ENCODE data around the gene TOM1L1. TPM values are rescaled to one million over a fixed set of nuclear protein-coding genes. Genes with fewer than 3 reads are reported as not detected.

Gene TOM1L1
- total RNA-seq, 1 experiment from 2014 or later: 44.6 TPM

- Histone ChIP-seq H2BK20ac (ENCODE audit: low read depth, low read length, poor library complexity, severe bottlenecking) (no peak within 1 kb of the TSS), H3T11ph (ENCODE audit: low read length) (no peak within 1 kb of the TSS), H3K79me1 (ENCODE audit: insufficient read depth, low read depth, low read length, poor library complexity, severe bottlenecking) (no peaks in the 10 kb centered on the region), H3K56ac (ENCODE audit: insufficient read length, low read depth, low read length) (peak within 1 kb of the TSS; percentile 12), H2BK15ac (ENCODE audit: low read depth, low read length) (no peak within 1 kb of the TSS), H3K14ac (ENCODE audit: insufficient read depth, low read length) (peak within 1 kb of the TSS; percentile 92), H4K5ac (ENCODE audit: insufficient read length, low read depth, low read length) (no peak within 1 kb of the TSS), H3K4me1 (ENCODE audit: insufficient read depth, low read length) (no peaks in the 10 kb centered on the region; the same call in 1 of the 2 replicates), H3K4me2 (ENCODE audit: insufficient read depth, insufficient read length, low read length) (peak within 1 kb of the TSS; percentile 83), H4K8ac (replicated peaks; ENCODE audit: insufficient read length, low read depth, low read length) (no peak within 1 kb of the TSS), H3K23ac (ENCODE audit: insufficient read length, low read depth, low read length) (no peak within 1 kb of the TSS), H2BK120ac (ENCODE audit: low read depth, low read length, poor library complexity, severe bottlenecking) (no peak within 1 kb of the TSS), H3K27ac (ENCODE audit: insufficient read length, low read depth, low read length) (no peak within 1 kb of the TSS), H3K27me3 (ENCODE audit: insufficient read depth, low read length) (no peaks in the 10 kb centered on the region), H3K23me2 (ENCODE audit: insufficient read length, low read depth, low read length, poor library complexity, severe bottlenecking) (peaks cover 7% of the 10 kb centered on the region), H3K4ac (ENCODE audit: low read depth, low read length) (no peak within 1 kb of the TSS), H2BK12ac (ENCODE audit: insufficient read length, low read depth, low read length) (no peak within 1 kb of the TSS), H4K20me1 (ENCODE audit: control insufficient read depth, insufficient read depth, insufficient read length) (no peaks in the 10 kb centered on the region), H2BK5ac (ENCODE audit: insufficient read length, low read length) (no peak within 1 kb of the TSS), H3K9me3 (ENCODE audit: control insufficient read depth, low read depth, low read length) (no peaks in the 10 kb centered on the region), H3K18ac (ENCODE audit: insufficient read length, low read depth, low read length) (peak within 1 kb of the TSS; percentile 69), H2AK5ac (ENCODE audit: insufficient read length, low read length) (no peak within 1 kb of the TSS), H3K79me2 (ENCODE audit: insufficient read depth, low read length) (peaks cover 16% of the 10 kb centered on the region; the same call in 1 of the 2 replicates), H2AFZ (ENCODE audit: low read length) (peak within 1 kb of the TSS; percentile 82), H4K91ac (ENCODE audit: insufficient read length, low read depth, low read length) (no peak within 1 kb of the TSS), H3K9ac (ENCODE audit: extremely low read depth, insufficient read length, low read length) (peak within 1 kb of the TSS; percentile 96)
- peak; percentile 99 for DNase-seq
- Mint-ChIP-seq H3K27me3 (ENCODE audit: low read depth) (no peaks in the 10 kb centered on the region), H3K4me1 (peaks cover 12 to 13% of the 10 kb centered on the region in 2 experiments), H3K9me3 (no peaks in the 10 kb centered on the region), H3K27ac (no peak within 1 kb of the TSS), H3K4me3 (no peak within 1 kb of the TSS), H3K36me3 (ENCODE audit: insufficient read depth in 1 of 3, low read depth in 3 of 3) (peaks cover 7 to 24% (median 22%) of the 10 kb centered on the region in 3 experiments; a peak in 6 of 7 replicates)
- no CpG with 5 or more reads among the region's 57 CpGs for WGBS (ENCODE audit: extremely low coverage, insufficient read length, low lambda C conversion rate)
- TF ChIP-seq, protein P1, sequence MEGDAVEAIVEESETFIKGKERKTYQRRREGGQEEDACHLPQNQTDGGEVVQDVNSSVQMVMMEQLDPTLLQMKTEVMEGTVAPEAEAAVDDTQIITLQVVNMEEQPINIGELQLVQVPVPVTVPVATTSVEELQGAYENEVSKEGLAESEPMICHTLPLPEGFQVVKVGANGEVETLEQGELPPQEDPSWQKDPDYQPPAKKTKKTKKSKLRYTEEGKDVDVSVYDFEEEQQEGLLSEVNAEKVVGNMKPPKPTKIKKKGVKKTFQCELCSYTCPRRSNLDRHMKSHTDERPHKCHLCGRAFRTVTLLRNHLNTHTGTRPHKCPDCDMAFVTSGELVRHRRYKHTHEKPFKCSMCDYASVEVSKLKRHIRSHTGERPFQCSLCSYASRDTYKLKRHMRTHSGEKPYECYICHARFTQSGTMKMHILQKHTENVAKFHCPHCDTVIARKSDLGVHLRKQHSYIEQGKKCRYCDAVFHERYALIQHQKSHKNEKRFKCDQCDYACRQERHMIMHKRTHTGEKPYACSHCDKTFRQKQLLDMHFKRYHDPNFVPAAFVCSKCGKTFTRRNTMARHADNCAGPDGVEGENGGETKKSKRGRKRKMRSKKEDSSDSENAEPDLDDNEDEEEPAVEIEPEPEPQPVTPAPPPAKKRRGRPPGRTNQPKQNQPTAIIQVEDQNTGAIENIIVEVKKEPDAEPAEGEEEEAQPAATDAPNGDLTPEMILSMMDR (conservative IDR thresholded peaks at IDR 0.05): peak; percentile 50; the same call in 2 of the 3 replicates
These were observed 67.8 kb downstream of the TOM1L1 start, which contains the start of the genes COX11 and STXBP4 for GRCh38 chr17:54968262-54968987. TSS of gene COX11 (minus strand) at chr17:54968654. CDS start at chr17:54968646, 8 bp downstream. TSS of gene STXBP4 (plus strand) at chr17:54968765. CDS start at chr17:54986220, 17,455 bp downstream.
